ENCODE measurements around the gene ATXN2. TPM values are rescaled to one million over a fixed set of nuclear protein-coding genes. Genes with fewer than 3 reads are reported as not detected.

The ATXN2 gene
- total and polyA plus RNA-seq, 9 of the 15 experiments (the other 6 are each of a cell fraction or from before 2014, with no cell fraction given): 16.8 to 67.8 (median 29.3) TPM

GRCh38 chr12:111645433-111645832, 46.3 kb upstream of the ATXN2 start (continued):
- no peak for TF ChIP-seq HINFP (tag; conservative IDR thresholded peaks at IDR 0.05; ENCODE audit: low read depth)
- TF ChIP-seq STAT5A (IDR thresholded peaks at IDR 0.05; ENCODE audit: borderline replicate concordance, low read length): no peak
- TF ChIP-seq ZNF217 (CRISPR knock-in tag; IDR thresholded peaks at IDR 0.05): no peak

- WGBS (ENCODE audit: insufficient coverage, low coverage, missing lambda C conversion rate): 71% methylated on average over 3 of the region's 3 CpGs
- H3K79me2 ChIP-seq (ENCODE audit: control insufficient read depth, insufficient read depth, low read length): no peaks in the 10 kb centered on the region
- intact Hi-C loops (cut with micrococcal nuclease) (no loop called here), in situ Hi-C loops (cut with MboI) (no loop called here)
- H3K9ac ChIP-seq (ENCODE audit: insufficient read depth in 1 of 2, low read depth in 2 of 2, low read length in 2 of 2): no peak overlapping the region
- ChIA-PET POLR2A (interaction anchor here (0.5 to 1.4 kb wide), 5 partner anchors 9 to 254 kb away, joined by 3 to 6 read pairs (median 4); no protein-coding TSS in a partner anchor), CTCF (ENCODE audit: low intra/inter-chr PET ratio) (no interaction called here)
- BruUV-seq (replicated peaks): no TSS peak
- no peaks in the 10 kb centered on the region for H3K9me1 ChIP-seq (ENCODE audit: control insufficient read depth, insufficient read depth, low read length)
- H3K27ac ChIP-seq (ENCODE audit: extremely low read depth, low read depth, low read length): peak overlapping the region; percentile 29; the same call in 1 of the 3 replicates
- no peak; the same call in 1 of the 3 replicates for ATAC-seq
- H3K4me1 ChIP-seq (replicated peaks in 1 of 2; ENCODE audit: control insufficient read depth in 2 of 2, insufficient read depth in 2 of 2, low read length in 2 of 2): peaks cover 5% of the 10 kb centered on the region in 2 experiments; a peak in 3 of 5 replicates
- no peaks in the 10 kb centered on the region for H4K20me1 ChIP-seq (replicated peaks; ENCODE audit: control insufficient read depth, insufficient read depth, low read length)
- no peaks in the 10 kb centered on the region for H3K27me3 ChIP-seq (ENCODE audit: control insufficient read depth in 2 of 2, insufficient read depth in 2 of 2, low read length in 2 of 2)
- no peak for FAIRE-seq
- TF ChIP-seq HMBOX1 (IDR thresholded peaks at IDR 0.05): 0 out of 2 replicates have a peak, but pooled peaks have one; percentile 44
- no peak for TF ChIP-seq ZNF395 (CRISPR knock-in tag; IDR thresholded peaks at IDR 0.05)
- H3K36me3 ChIP-seq (ENCODE audit: control insufficient read depth, insufficient read depth, low read length): peaks cover 57% of the 10 kb centered on the region
- DNase-seq (ENCODE audit: extremely low read depth in 1 of 4, low spot score in 3 of 4): no peak
- H3K9me3 ChIP-seq (replicated peaks; ENCODE audit: control insufficient read depth, insufficient read depth, low read depth, low read length): no peaks in the 10 kb centered on the region
- no peak overlapping the region for H3K4me2 ChIP-seq (ENCODE audit: insufficient read depth, low read length)
- no peak overlapping the region for H2AFZ ChIP-seq (ENCODE audit: low read depth, low read length)
- H3K4me3 ChIP-seq: no peak overlapping the region
Observed at GRCh38 chr12:111643427-111643826, 44.3 kb upstream of the ATXN2 start.

All from K562 (cell line).